Right renal pelvis (tissue), 4 donors: ENCODE measurements around the gene TSR1. TPM values are rescaled to one million over a fixed set of nuclear protein-coding genes. Genes with fewer than 3 reads are reported as not detected.

Experiments
- DNase-seq, 4 donors: peaks; one replicate each; pipeline ENCODE4 v3.0.0-alpha.2; 2013; ENCODE audit warnings: low read depth in 4 of 4, low spot score in 3 of 4, missing footprints in 1 of 4
- polyA plus RNA-seq, 4 donors: library from polyadenylated mRNA; unstranded; fragments of 120-200 nt; gene quantifications; one replicate each; pipeline ENCODE4 v1.2.1, GENCODE V29; 2013; ENCODE audit not compliant: insufficient read length in 4 of 4

TSR1 gene
- polyA plus RNA-seq, 4 donors: 33.3 to 36.9 (median 35.0) TPM

DNA sequence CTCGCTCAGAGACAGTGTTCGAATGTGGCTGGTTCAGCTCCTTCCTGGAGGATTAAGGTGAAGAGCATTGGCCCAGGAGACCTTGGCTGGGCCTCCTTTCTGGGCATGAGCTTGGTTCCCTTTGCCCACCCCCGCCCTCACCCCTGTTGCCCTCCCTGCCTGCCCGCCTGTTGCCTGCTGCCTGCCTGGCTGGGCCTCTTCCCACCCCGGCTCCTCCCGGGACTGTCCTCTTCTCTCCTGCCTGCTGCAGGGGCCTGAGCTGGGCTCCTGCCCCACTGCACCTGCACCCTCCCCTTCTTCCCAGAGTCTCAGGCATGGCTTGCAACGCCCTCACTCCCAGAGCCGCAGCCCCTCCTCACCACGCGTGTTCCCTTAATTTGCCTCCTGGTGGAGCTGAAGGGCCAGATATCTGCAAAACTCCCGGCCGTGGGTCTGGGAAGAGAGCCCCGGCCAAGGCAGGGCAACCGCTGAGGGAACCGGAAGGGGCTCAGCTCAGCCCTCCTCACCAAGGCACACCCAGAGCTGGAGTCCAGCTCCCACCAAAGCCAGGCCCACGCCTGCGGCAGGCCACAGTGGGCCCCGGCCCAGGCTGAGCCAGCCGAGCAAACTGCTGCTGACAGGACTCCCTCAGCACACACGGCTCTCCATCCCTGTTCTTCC lies 33.4 kb upstream of the TSR1 start:
- DNase-seq: no peak

DNA sequence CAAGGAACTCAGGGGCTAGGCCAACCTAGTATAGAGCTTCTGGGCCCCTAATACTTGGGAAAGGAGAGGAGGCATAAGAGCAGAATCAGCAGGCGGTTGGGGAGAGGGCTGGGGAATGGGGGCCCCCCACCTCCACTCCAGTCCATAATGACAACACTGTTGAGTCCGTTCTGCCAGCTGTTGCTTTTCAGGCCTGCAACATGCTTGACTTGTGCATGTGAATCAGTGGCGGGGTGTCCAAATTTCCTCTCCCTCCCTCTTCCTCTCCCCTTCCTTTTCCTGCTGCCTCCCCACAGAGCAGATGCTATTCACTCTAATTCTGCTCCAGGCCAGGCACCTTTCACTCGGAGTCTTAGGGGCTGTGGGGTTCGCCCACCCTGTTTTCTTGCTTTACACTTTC lies 32.8 kb upstream of the TSR1 start:
- DNase-seq: no peak

DNA sequence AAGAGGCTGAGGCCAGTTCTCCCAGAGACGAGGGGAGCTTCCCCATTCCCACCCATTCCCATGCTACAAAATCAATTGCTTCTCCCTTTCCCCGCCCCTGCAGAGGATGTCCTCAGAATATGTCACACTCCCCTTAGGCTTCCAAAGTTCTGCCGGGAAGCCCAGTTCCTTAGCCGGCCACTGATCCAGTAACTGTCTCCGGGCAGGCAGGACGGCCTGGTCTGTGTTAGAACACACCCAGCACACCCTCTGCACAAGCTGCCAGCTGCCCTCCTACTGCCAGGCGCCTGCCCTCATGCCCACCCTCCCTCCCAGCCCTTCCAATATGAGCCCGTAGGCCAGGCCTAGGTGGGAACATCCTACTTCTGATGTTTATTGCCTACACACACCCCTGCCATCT lies 32.1 kb upstream of the TSR1 start:
- no peak for DNase-seq

DNA sequence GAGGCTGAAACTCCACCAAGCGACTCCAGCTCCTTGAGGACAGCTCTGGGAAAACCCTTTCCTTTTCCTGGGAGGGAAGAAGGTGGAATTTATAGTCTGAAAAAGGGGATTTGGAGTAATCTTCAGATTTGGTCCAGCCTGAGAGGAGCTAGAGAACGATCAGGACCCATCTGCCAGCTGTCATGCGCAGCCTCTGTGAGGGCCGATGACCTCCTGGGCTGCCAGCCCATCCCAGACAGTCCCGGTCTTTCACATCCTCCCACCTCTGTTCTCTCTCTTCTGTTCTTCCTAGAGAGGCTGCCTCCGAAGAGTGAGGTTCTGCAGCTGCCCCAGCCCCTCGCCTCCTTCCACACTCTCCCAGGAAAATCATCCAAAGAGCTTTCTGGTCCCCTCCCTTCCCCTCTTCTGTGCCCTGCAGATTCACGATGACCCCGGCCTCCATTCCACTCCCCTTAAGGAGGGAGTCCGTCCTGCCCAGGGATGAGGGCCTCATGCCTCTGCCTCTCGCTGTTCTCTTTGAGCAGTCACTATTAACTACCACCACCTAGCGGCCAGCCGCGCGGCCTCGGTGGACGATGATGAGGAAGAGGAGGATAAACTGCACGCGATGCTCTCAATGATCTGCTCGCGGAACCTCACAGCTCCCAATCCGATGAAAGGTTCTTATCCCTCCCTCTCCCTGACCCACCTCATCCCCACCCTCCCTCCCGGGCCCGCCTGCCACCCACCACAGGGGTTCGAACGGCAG lies 30.7 kb upstream of the TSR1 start:
- no peak for DNase-seq

DNA sequence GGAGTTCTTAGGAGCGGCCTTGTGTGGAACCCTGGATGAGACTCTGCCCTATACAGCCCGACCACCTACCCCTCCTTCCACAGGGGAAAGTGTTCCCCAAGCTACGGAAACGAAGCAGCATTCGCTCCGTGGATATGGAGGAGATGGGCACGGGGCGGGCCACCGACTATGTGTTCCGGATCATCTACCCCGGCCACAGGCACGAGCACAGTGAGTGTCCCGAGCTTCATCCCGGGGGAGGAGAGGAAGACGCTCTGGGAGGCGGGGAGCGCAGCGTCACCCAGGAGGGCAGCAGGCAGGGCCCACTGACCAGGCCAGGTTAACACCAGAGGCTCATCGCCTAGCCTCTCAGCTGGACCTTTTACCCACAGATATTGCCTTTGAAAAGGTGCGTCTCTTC lies 28.9 kb upstream of the TSR1 start:
- no peak for DNase-seq

DNA sequence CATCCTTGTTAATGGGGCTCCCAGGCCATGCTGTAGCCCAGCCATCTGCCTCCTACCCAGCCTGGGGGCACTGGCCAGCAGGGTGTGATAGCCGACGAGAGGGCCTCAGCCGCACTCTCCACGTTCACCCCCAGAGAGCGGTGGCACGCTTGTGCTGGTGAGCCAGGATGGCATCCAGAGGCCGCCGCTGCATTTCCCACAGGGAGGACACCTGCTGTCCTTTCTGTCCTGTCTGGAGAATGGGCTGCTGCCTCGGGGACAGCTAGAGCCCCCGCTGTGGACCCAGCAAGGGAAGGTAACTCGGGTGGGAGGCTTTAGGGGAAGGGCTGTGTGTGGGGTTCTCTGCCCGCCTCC lies 28.5 kb upstream of the TSR1 start:
- DNase-seq: no peak

DNA sequence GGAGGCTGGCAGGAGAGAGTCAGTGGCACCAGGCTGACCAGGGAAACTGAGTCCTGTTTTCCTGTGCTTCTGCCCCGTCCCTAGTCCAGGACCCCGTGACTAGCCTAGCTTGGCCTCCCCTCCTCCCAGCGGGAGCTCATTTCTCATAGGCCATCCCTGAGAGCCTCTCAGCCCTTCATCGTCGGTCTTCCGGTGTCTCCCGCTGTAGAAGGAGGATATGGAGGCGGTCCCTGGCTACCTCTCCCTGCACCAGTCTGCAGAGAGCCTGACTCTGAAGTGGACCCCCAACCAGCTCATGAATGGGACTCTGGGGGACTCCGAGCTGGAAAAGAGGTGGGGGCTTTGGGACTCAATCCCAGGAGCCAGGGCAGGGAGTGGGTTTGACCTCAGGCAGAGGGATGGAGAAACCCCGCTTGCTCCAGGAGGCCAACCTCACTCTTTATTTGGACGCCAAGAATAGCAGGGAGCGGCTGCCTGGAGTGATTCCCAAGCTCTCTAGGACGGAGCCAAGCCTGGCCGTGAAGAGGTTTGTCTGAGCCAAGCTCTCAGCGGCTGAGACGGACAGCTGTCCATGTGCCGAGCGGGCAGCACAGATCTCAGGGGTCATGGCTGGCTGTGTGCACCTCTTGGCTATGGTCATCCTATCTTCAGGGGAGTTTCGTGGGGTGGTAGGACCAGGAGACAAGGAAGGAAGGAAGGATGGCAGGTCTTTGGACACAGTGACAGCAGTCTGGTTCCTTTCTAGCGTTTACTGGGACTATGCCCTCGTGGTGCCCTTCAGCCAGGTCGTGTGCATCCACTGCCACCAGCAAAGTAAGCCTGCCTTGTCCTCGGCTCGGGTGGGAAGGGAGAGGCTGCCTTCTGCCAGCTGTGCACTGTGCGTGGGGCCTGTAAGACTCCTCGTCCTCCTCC lies 27.9 kb upstream of the TSR1 start:
- no peak for DNase-seq

DNA sequence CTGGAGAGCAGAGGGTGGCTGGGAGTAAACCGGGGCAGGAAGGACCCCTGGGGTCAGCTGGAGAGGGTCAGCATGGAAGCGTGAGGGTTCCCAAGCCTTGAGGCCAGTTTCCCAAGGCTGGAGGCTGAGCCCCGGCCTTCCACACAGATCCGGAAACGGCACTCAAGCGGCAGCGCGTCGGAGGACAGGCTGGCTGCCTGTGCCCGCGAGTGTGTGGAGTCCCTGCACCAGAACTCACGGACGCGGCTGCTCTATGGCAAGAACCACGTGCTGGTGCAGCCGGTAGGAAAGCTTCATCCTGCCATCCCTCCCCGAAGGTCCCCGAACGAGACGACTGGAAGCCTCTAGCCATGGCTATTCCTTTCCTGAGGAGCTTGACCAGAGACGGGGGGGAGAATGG lies 27.1 kb upstream of the TSR1 start:
- DNase-seq: no peak

DNA sequence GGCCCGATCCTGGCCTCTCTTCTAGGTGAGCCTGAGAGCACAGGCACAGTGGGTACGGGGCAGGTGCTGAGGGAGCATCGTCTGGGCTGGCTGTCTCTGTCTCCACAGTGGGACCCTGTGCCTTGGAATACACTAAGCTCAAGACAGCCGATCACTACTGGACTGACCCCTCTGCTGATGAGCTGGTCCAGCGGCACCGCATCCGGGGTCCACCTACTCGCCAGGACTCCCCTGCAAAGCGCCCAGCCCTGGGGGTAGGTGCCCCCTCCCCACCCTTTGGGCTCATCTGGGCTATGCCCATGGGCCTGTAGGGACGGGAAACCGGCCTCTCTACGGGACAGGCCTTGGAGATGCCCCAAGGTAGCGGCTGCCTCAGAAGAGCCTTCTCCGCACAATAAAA lies 26.6 kb upstream of the TSR1 start:
- DNase-seq: no peak

DNA sequence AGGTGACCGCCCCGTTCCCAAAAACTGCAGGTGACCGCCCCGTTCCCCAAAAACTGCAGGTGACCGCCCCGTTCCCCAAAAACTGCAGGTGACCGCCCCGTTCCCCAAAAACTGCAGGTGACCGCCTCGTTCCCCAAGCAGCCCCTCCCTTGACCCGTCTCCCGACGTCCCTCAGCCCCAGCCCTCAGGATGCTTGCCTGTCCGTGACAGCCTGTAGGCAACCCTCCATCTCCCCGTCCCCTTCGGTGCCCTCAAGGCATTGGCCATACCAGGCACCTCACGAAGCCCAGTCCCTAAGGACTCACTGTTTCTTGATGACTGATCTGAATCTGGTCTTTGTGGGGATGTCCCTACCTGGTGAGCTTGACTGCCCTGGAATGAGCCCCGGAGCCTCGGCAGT lies 26.2 kb upstream of the TSR1 start:
- DNase-seq: no peak

DNA sequence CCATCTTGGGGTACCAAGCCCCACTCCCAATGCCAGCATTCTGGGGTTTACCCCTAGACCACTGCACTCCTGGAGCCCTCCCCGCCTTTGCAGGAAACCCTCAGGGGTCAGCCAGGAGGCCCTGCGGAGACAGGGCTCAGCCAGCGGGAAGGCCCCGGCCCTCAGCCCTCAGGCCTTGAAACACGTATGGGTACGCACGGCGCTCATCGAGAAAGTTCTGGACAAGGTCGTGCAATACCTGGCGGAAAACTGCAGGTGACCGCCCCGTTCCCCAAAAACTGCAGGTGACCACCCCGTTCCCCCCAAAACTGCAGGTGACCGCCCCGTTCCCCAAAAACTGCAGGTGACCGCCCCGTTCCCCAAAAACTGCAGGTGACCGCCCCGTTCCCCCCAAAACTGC lies 25.8 kb upstream of the TSR1 start:
- no peak for DNase-seq

DNA sequence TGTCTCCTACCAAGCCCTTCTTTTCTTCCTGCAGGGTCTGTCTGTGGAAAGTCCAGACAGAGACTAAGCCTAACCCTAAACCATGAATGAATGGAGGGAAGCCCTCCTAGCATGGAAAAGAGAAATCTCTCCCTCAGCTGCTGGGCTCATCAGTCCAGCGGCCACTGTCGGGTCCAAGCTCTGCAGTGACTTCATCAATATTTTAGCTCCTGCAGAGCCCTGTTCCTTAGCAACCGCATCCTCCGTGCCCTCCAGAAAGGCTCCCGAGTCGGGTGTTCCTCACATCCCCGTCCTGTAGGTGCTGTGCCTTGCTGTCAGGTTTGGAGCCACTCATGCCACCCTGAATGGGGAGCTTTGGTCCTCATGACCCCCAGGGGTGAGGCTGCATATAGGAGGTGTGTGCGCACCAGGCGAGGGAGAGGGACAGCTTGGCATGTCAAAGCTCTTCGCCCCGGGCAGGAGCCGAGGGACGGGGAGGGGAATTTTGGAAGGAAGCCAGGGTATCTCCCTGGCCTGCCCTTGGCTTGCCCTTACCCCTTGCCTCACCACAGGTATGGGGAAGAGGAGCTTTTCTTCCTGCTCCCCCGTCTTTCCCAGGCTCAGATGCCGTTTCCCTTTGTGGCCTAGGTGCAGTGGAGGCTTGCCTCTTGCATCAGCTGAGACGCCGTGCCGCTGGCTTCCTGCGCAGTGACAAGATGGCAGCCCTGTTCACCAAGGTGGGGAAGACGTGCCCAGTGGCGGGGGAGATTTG lies 24.9 kb upstream of the TSR1 start:
- no peak for DNase-seq

DNA sequence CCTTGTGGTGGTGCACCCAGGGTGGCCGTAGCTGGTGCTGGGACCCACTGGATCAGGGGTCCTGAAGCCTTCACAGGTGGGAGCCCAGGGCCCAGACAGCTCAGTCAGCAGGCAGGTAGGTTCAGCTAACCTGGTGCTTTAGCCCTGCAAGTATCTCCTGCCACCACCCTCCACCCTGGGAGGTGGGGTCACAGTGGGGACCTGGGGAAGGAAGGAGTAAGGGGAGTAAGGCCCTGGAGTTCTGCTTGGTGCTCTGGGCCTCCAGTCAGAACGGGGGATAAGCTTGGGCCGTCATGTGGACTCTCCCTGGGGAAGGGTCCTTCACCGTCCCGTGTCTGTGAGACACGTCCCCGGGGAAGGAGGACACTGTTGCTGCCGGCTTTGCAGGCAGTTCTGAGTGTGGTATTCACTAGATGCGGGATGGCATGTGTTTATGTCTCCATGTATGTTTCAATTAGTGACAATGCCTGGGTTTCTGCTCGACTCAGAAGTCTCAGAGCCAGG lies 21.7 kb upstream of the TSR1 start:
- DNase-seq: no peak

DNA sequence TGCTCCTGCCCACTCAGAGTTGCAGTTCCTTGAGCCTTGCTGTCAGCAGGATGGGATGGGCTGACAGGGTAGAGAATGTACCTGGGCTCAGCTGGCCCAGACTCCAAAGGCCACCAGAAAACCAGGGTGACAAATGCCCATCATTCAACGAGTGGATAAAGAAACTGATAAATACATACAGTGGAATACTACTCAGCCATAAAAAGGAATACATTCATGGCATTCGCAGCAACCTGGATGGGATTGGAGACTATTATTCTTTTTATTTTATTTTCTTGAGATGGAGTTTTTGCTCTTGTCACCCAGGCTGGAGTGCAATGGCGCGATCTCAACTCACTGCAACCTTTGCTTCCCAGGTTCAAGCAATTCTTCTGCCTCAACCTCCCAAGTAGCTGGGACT lies 21.0 kb upstream of the TSR1 start:
- no peak for DNase-seq

DNA sequence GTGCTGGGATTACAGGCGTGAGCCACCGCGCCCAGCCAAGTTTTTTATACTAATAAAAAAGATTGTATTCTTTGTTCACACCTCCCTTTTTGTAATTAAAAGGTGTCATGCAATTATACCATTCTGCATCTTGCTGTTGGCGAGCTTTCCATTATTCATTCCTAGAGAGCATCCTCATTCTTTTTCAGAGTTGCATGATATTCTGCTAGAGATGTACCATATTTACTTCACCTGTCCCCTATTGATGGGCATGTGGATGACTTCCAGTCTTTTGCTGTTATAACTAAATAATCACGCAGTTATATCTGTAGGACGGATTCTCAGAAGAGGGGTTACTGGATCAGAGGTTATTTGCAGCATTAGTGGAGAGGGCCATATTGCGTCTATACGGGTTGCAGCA lies 18.1 kb upstream of the TSR1 start:
- no peak for DNase-seq

DNA sequence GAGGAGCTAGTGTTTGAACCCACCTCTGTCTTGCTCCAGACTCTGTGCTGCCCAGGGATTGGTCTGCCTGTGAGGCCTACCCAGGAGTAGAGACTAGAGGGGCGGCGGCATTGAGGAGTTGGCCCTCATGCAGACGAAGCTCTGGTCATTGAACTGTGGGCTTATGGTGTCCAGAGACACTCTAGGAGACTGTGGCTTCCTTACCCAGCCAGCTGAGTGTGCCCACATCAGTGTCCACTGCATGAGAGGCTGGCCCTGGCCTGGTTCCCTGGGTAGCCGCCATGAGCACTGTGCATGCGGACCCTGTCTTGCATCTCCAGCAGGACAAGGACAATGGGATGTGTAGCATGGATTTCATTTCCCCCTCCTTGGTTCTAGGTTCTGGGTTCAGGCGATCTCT lies 15.0 kb upstream of the TSR1 start:
- DNase-seq: no peak

DNA sequence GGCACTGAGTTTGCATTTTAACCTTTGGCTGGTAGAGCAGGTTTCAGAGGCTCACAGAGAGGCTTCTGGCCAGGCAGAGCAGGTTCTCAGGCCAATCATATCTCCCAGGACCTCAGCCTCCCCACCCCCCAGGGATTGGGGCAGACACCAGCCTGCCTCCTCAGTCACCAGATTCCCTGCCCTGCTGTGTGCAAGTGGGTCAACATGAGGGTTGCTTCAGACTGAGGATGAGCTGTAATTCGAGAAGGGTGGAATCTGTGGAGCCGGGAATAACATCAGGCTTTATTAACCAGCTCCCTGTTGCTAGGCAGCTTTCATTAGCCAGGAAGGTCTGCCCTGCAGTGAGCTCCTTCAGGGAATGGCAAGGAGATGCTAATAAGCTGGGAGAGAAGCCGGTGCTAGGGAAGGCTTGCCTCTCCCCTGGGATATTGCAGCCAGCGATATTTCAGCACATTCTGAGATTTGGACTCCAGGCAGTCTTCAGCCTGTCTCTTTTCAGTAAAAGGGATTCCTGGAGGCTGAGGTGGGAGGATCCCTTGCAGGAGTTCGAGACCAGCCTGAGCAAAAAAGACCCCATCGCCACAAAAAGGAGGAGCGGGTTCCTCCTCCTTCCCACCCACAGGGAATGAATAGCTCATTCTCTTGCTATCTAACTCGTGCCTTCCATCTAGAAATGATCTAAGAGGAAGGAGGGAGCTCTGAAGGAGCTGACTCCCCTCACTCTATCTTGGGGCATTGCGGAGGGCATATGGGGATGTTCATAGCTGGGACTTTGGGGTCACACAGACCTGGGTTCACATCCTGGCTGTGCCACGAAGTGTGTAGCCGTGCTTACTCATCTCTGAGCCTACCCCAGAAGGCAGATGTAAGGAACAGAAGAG lies 11.8 kb upstream of the TSR1 start:
- no peak for DNase-seq

DNA sequence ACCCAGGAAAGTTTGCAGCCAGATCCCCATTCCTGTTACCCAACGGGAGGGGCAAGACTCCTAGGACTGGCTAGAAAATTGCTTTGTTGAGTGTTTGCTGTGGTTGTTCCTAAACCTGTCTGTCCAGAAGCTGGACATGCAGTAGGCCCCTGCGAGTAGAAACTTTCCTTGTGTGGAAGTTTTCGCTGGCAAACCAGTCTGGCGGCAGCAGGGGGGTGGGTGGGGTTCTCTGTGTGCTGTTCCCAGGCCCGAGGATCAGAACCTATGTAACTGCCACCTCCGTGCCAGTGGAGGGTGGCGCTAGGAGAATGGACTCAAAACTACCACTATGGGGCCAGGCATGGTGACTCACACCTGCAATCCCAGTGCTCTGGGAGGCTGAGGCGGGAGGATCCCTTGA lies 10.2 kb upstream of the TSR1 start:
- no peak for DNase-seq

DNA sequence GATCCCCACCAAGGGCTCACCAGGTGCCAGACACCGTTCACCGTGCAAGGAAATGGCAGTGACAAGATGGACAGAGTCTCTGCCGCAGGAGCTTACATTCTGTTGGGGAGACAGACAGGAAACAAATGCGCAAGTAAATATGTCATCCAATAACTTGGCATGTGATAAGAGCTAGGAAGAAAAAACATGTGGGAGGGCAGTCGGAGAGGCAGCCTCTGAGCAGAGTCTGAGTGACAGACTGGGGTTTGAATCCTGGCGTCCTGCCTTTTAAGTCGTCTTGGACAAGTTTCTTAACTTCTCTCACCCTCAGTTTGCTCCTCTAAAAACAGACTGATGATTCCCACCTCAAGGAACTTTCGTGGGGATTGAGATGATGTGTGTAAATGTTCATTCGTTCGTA lies 8.3 kb upstream of the TSR1 start:
- DNase-seq: no peak

DNA sequence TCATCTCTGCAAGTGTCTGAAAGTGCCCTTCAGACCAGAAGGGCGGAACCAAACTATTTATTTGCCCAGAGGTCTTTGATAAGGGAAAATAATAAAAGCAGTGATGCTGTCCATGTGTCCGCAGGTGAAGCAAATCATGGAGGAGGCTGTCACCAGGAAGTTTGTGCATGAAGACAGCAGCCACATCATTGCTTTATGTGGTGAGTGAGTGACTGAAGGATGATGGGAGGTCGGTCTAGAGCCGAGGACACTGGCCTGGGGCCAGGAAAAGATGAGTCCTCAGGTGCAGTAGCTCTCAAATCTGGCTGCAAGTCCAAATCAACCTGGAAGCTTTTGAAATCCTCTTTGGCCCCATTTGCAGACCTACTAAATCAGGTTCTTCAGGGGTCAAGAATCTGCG lies 7.2 kb upstream of the TSR1 start:
- DNase-seq: no peak
